D721Med (cell line): Measurements from ENCODE around the gene MAN1A1.

Experiments used
- DNase-seq: peaks from one replicate; pipeline ENCODE4 v3.0.0; 2011; ENCODE audit warnings: low spot score; ENCODE audit not compliant: insufficient read length
- FAIRE-seq: peaks from 2 replicates; lab custom pipeline; 2011; peaks lifted over from hg19 to GRCh38; lab: Jason Lieb, UNC
- TF ChIP-seq, protein P1 (sequence below): IDR thresholded peaks from 2 replicates; pipeline ENCODE4 v1.5.1; 2012; ENCODE audit warnings: mild to moderate bottlenecking, control low read depth; ENCODE audit not compliant: insufficient read depth; ENCODE audit errors: missing control alignments

MAN1A1 gene

DNA sequence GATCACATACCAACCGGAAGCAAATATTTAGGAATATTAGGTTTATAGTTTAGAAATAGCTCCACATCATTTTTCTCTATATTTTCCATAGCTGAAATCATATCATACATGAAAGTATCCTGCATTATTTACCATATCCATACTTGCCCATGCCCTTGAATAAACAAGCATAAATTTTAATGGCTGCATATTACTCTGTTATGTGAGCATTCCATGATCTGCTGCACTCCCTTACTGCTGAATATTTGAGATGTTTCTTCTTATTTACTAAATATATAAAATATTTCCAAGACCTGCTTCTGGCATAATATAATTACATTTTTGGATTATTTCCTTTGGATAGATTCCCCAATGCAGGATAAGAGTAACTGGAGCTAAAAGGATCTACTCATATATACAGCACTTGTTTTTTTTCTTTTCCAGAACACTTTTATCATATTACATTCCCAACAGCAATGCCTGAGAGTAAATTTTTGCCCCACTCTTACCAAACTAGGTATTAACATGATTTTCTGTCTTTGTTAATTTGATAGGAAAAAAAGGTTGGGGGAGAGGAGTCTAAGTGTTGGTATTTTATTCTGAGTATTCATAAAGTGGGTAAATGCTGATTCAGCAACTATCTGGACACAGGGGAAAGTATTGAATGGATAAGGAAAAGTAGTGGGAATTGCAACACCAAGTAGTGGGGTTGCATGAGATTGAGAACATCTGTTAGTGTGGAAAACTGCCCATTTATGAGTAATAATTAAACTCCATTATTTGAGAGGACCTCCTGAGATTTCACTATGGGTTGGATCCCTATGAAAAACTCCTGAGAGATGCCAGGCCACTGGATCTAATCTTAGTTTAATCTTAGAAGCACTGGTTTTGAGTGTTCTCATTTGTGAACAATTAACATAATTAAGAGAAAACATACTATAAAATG lies 76.0 kb downstream of the MAN1A1 start:
- no peak for FAIRE-seq
- DNase-seq = no peak
- TF ChIP-seq, protein P1, sequence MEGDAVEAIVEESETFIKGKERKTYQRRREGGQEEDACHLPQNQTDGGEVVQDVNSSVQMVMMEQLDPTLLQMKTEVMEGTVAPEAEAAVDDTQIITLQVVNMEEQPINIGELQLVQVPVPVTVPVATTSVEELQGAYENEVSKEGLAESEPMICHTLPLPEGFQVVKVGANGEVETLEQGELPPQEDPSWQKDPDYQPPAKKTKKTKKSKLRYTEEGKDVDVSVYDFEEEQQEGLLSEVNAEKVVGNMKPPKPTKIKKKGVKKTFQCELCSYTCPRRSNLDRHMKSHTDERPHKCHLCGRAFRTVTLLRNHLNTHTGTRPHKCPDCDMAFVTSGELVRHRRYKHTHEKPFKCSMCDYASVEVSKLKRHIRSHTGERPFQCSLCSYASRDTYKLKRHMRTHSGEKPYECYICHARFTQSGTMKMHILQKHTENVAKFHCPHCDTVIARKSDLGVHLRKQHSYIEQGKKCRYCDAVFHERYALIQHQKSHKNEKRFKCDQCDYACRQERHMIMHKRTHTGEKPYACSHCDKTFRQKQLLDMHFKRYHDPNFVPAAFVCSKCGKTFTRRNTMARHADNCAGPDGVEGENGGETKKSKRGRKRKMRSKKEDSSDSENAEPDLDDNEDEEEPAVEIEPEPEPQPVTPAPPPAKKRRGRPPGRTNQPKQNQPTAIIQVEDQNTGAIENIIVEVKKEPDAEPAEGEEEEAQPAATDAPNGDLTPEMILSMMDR = no peak

DNA sequence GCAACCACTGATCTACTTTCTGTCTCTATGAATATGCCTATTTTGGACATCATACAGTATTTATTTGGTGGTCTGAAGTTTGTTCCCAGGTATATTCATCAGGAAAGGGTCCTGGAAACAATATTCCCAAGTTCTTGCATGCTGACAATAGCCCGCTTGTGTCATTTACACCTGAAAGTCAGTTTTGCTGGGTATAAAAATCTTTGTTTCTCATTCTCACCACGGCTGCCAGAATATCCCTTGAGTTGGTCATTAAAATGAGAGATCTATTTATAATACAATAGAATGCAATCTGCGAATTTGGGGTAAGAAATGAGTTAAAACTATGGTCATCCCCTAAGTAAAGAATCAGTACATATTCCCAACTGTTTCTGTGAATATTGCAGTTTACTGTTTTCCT lies 79.0 kb downstream of the MAN1A1 start:
- FAIRE-seq = no peak
- TF ChIP-seq, protein P1 = no peak
- no peak for DNase-seq

DNA sequence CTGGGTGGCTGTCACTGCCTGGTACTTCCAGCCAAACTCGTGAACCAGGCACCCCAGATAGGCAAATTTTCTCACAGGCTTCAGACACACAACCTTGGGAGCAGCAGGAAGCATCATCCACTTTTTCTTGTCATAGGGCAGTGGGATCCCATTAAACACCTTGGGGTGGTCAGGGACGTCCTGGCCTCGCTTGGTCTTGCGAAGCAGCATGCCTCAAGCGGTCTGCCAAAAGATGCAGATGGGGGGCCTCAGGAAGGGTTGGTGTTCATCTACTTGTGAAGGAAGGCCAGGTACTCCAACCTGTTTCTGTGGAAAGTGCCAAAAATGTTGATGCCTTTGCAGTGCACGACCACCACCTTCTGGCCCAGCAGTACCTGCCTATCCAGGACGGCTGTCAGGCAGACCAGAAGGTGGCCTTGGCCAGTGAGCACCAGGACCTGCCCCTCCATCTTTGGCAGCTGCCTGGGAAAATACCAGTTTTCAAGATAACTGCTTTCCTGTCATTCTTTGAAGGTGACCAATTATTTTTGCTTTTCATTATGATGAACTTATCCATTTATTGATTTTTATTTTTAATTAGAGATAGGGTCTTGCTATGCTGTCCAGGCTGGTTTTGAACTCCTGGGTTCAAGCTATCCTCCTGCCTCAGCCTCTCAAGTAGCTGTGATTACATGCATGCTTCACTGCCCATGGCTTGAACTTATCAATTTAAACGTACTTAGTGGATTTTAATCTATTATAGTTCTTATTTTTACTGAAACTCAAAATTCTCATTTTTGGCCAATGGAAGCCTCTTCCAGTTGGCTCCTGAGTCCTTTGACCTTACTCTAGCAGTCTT lies 80.1 kb downstream of the MAN1A1 start:
- no peak for DNase-seq
- FAIRE-seq = no peak
- TF ChIP-seq, protein P1 = no peak

DNA sequence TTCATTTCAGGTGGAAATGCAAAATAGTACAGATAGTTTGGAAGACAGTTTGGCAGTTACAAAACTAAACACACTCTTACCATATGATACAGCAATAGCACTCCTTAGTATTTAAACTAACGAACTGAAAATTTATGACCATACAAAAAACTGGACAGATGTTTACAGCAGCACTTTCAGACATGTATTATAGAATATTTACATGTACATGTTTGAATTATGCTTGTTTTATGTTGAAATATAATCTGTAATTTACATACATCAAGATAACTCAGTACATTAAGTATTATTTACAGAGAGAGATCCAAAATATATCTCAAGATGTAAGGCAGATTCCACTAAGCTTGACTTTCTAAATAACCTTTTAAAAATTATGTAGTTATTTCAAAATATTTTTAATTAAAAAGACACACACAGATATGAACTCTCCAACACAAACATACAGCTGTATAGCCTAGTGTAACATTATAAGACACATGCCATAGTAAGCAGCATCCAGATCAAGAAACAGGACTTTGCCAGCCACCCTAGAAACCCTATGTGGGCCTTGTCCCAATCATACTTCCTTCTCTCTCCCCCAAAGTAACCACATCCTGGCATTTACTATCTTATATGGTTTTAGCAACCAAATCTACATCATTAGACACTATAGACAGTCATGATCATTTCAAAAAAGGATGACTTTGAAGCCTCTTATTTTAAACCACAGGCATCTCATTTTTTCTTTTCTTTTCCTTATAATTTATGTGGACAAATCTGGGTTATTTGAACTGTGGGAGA lies 82.2 kb downstream of the MAN1A1 start:
- no peak for FAIRE-seq
- DNase-seq = no peak
- TF ChIP-seq, protein P1 = no peak

DNA sequence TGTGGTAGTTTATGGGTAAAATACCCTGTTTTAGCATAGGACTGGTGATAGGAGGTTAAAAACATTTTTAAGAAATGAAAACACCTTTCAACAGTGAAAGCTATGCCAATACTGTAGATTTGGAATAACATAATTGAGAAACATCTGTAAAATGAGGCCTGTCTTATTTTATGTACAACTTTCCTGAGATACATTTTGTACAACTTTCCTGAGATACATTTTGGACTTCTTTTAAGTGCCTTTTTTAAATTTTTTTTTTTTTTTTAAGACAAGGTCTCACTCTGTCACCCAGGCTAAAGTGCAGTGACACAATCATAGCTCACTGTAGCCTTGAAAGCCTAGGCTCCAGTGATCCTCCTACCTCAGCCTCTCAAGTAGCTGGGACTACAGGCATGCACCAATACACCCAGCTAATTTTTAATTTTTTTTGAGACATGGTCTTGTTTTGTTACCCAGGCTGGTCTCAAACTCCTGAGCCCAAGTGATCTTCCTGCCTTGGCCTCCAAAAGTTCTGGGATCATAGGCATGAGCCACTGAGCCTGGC lies 84.6 kb downstream of the MAN1A1 start:
- FAIRE-seq = no peak
- no peak for DNase-seq
- TF ChIP-seq, protein P1 = no peak

DNA sequence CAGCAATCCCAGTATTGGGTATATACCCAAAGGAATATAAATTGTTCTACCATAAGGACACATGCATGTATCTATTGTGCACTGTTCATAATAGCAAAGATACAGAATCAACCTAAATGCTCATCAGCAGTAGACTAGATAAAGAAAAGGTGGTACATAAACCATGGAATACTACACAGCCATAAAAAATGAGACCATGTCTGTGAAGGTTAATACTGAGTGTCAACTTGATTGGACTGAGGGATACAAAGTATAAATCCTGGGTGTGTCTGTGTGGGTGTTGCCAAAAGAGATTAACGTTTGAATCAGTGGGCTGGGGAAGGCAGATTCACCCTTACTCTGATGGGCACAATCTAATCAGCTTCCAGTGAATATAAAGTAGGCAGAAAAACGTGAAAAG lies 86.9 kb downstream of the MAN1A1 start:
- TF ChIP-seq, protein P1 = no peak
- DNase-seq = no peak
- FAIRE-seq = no peak
